Upper lobe of left lung (tissue), 6 donors: ENCODE data around the gene GABBR2. TPM values are rescaled to one million over a fixed set of nuclear protein-coding genes. Genes with fewer than 3 reads are reported as not detected.

ENCODE experiments used
- ATAC-seq, 2 donors: fragments of 200-7000 bp; cut with Tn5 transposase; one replicate each; pipeline ENCODE4 v1.9.1; 2022; ENCODE audit warnings: mild to moderate bottlenecking in 2 of 2, moderate library complexity in 2 of 2; ENCODE audit not compliant: low FRiP score in 2 of 2
- DNase-seq, 2 donors: peaks; one replicate each; pipeline ENCODE4 v3.0.0-alpha.2; 2019 to 2020
- H3K27ac ChIP-seq, 4 donors: fragments of 200-600 bp; sonication (generic); one replicate each; pipeline ENCODE4 v1.5.1; 2016 to 2019
- H3K27me3 ChIP-seq, 4 donors: fragments of 200-600 bp; sonication (generic); one replicate each; pipeline ENCODE4 v1.5.1; 2017 to 2019
- H3K36me3 ChIP-seq, 4 donors: fragments of 200-600 bp; sonication (generic); one replicate each; pipeline ENCODE4 v1.5.1; 2016 to 2019
- H3K4me1 ChIP-seq, 4 donors: fragments of 200-600 bp; sonication (generic); one replicate each; pipeline ENCODE4 v1.5.1; 2018 to 2019
- H3K4me3 ChIP-seq, 4 donors: fragments of 200-600 bp; sonication (generic); one replicate each; pipeline ENCODE4 v1.5.1; 2017 to 2019; ENCODE audit warnings: mild to moderate bottlenecking in 2 of 4, moderate library complexity in 1 of 4
- H3K9me3 ChIP-seq, 4 donors: fragments of 200-600 bp; sonication (generic); one replicate each; pipeline ENCODE4 v1.5.1; 2018 to 2019
- EP300 ChIP-seq, 4 donors: sonication (generic); formaldehyde crosslinking; IDR thresholded peaks; one replicate each; pipeline ENCODE4 v1.5.1; 2017; ENCODE audit warnings: antibody characterized with exemption in 4 of 4, control low read depth in 2 of 4
- POLR2A ChIP-seq, 4 donors: fragments of 450-650 bp; IDR thresholded peaks; one replicate each; pipeline ENCODE4 v1.5.1; 2016 to 2017; ENCODE audit warnings: antibody characterized with exemption in 4 of 4, mild to moderate bottlenecking in 2 of 4
- POLR2AphosphoS5 ChIP-seq, 2 donors: sonication (generic); formaldehyde crosslinking; IDR thresholded peaks; one replicate each; pipeline ENCODE4 v1.5.1; 2017; ENCODE audit warnings: antibody characterized with exemption in 2 of 2
- WGBS, 2 donors: methylation state at CpG; one replicate each; pipeline ENCODE4 v1.1.5; 2017 to 2018; 5-methylcytosine and 5-hydroxymethylcytosine counted together
- total RNA-seq, 6 donors: library from RNA; depleted of rRNA in 4 of 6; stranded (reverse); fragments of >200 nt in 4 of 6; gene quantifications; one replicate each; pipeline versions ENCODE4 v1.1.0 to v1.2.1, GENCODE V29; 2016 to 2021
- TF ChIP-seq, protein P1 (sequence below), 6 experiments: fragments of 450-650 bp in 4 of 6; fragments of 200-600 bp in 2 of 6; sonication (generic) in 2 of 6; IDR thresholded peaks; one replicate each; pipeline ENCODE4 v1.5.1; 2016 to 2019; ENCODE audit warnings: antibody characterized with exemption in 6 of 6
- donor health status: DM: no; HTN: no; CAD: no; lungs with moderate emphysema.
- donor health status: DM: no; HTN: yes; CAD: no; lungs with severe emphysema.

Gene GABBR2
- total RNA-seq, 6 donors from 2014 or later = 0.15 to 1.00 (median 0.81) TPM; not detected in 1

DNA sequence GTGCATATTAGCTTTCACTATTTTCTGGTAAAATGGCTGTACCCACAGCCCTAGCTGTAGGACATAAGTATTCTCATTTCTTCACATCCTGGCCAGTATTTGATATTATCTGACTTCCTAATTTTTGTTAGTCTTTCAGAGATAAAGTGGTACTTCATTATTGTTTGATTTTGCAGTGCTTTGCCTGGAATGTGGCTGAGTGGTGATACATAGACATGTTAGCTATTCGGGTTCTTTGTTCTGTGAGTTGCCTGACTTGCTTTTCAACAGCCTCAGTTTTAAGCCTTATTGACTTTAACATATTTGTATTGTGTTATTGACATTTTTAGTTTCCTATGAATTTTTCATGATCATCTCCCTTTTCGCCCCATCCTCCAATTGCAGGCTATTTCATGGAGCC, 161.1 kb downstream of the GABBR2 start:
- Histone ChIP-seq H3K27me3 (no peaks in the 10 kb centered on the region), H3K9me3 (no peaks in the 10 kb centered on the region), H3K36me3 (no peaks in the 10 kb centered on the region), H3K27ac (no peak overlapping the region), H3K4me1 (no peaks in the 10 kb centered on the region), H3K4me3 (no peak overlapping the region)
- no peak for TF ChIP-seq POLR2AphosphoS5 (IDR thresholded peaks at IDR 0.05)
- no peak for TF ChIP-seq EP300 (IDR thresholded peaks at IDR 0.05)
- no peak for TF ChIP-seq POLR2A (IDR thresholded peaks at IDR 0.05)
- TF ChIP-seq, protein P1, sequence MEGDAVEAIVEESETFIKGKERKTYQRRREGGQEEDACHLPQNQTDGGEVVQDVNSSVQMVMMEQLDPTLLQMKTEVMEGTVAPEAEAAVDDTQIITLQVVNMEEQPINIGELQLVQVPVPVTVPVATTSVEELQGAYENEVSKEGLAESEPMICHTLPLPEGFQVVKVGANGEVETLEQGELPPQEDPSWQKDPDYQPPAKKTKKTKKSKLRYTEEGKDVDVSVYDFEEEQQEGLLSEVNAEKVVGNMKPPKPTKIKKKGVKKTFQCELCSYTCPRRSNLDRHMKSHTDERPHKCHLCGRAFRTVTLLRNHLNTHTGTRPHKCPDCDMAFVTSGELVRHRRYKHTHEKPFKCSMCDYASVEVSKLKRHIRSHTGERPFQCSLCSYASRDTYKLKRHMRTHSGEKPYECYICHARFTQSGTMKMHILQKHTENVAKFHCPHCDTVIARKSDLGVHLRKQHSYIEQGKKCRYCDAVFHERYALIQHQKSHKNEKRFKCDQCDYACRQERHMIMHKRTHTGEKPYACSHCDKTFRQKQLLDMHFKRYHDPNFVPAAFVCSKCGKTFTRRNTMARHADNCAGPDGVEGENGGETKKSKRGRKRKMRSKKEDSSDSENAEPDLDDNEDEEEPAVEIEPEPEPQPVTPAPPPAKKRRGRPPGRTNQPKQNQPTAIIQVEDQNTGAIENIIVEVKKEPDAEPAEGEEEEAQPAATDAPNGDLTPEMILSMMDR (IDR thresholded peaks at IDR 0.05) = no peak
- DNase-seq (no peak), ATAC-seq (no peak)
- 51 to 67% methylated on average over 2 of the region's 2 CpGs for WGBS, 2 donors

DNA sequence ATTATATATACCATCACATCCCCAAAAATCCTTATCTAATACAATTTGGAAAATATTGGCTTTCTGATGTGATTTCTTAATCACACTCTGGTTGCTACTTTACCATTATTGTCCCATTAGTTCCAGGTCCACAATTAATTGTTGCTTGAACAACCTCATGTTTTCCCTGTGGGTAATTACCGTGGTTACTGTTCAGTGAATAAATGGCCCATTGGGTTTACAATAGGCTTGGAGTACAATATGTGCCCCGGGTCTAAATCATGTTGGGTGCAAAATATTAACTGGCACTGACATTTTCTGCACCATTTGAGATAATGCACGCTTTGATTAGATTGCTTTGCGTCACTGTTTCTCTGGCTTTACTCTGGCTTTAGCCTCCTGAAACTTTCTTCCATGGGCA, 163.7 kb downstream of the GABBR2 start:
- no peaks in the 10 kb centered on the region for H3K27me3 ChIP-seq
- no peaks in the 10 kb centered on the region for H3K4me1 ChIP-seq

DNA sequence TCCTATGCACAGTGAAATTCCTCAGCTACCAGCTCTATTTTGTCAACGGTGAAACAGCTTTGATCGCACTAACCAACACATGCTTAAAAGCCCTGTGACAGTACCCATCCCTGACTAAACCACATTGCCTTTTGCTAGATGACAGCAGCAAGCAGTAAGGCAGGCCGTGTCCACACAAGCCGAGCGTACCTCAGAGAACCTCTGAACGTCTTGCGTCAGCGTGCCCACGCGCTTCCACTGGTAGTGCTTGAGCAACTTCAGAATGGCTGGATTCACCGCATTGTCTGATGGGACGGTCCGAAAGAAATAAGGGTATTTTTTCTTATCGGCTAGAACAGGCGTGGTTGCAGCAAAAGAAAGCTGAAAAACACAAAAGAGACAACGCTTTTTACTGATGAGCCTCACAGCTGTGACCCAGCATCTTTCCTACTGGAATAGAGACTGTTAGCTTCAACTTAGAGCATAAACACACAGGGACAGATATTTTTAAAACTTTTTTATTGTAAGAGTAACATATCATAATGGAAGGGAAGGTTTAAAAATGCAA, 167.0 kb downstream of the GABBR2 start:
- no peak for TF ChIP-seq POLR2A (IDR thresholded peaks at IDR 0.05)
- TF ChIP-seq EP300 (IDR thresholded peaks at IDR 0.05) = no peak
- TF ChIP-seq, protein P1 (IDR thresholded peaks at IDR 0.05) = no peak
- TF ChIP-seq POLR2AphosphoS5 (IDR thresholded peaks at IDR 0.05) = no peak
- Histone ChIP-seq H3K27me3 (no peaks in the 10 kb centered on the region), H3K4me3 (no peak overlapping the region), H3K36me3 (no peaks in the 10 kb centered on the region), H3K4me1 (peaks cover 0 to 4% (median 0%) of the 10 kb centered on the region in 4 donors), H3K27ac (no peak overlapping the region), H3K9me3 (no peaks in the 10 kb centered on the region)
- DNase-seq (no peak), ATAC-seq (no peak)
- WGBS, 2 donors = 85 to 89% methylated on average over 16 of the region's 16 CpGs

More for the DNA sequence above, 163.7 kb downstream of the GABBR2 start:
- WGBS, 2 donors = 79 to 84% methylated on average over 4 of the region's 4 CpGs
- DNase-seq (no peak), ATAC-seq (no peak)
- TF ChIP-seq POLR2A (IDR thresholded peaks at IDR 0.05) (no peak), EP300 (IDR thresholded peaks at IDR 0.05) (no peak), POLR2AphosphoS5 (IDR thresholded peaks at IDR 0.05) (no peak)
- TF ChIP-seq, protein P1 (IDR thresholded peaks at IDR 0.05) = no peak
- Histone ChIP-seq H3K36me3 (no peaks in the 10 kb centered on the region), H3K4me3 (no peak overlapping the region), H3K9me3 (no peaks in the 10 kb centered on the region), H3K27ac (no peak overlapping the region)

DNA sequence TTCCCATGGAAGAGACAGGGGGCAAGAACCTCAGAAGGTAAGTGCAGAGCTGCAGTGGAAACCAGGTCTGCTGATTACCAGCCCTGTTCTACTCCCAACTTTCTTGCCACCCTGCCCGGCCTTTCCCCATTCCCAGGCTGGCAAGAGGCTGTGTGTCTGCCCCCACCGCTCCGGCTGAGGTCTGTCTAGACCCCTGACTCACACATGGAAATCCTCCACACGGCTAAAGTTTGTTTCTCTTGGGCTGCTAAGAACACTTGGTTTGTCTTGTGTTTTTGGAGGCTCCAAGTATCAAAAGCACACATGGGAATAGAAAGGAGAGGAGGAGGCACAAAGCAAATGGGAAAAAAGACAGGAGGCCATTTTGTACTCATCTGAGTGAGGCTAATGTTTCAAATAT, 168.3 kb downstream of the GABBR2 start:
- no peak for ATAC-seq
- H3K27me3 ChIP-seq = no peaks in the 10 kb centered on the region
- DNase-seq = no peak
- peaks cover 0 to 4% (median 0%) of the 10 kb centered on the region in 4 donors for H3K4me1 ChIP-seq
- H3K9me3 ChIP-seq = no peaks in the 10 kb centered on the region
- H3K27ac ChIP-seq = no peak overlapping the region
- no peak overlapping the region for H3K4me3 ChIP-seq
- H3K36me3 ChIP-seq = no peaks in the 10 kb centered on the region
- 97% methylated on average over 4 of the region's 4 CpGs for WGBS, 2 donors
- TF ChIP-seq POLR2A (IDR thresholded peaks at IDR 0.05) (no peak), EP300 (IDR thresholded peaks at IDR 0.05) (no peak), POLR2AphosphoS5 (IDR thresholded peaks at IDR 0.05) (no peak)
- TF ChIP-seq, protein P1 (IDR thresholded peaks at IDR 0.05) = no peak

DNA sequence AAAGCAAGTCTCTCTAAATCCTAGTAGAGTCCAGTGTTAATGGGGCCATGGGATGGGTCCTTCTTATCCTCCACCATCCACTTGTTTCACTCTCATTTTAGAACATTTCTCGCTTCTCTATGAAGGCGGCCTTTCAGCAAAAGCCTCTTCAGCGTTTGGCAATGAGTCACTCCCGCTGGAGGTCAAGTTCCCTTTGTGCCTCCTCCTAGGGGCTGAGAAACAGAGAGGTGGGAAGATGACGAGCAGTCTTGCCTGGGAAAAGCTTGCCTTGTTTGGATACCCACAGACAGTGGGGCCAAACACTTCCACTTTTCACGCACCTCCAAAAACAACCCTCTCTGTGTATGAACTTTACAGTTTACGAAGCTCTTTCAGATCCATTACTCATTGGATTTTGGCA, 168.8 kb downstream of the GABBR2 start:
- Histone ChIP-seq H3K4me1 (peaks cover 0 to 4% (median 0%) of the 10 kb centered on the region in 4 donors), H3K36me3 (no peaks in the 10 kb centered on the region), H3K4me3 (no peak overlapping the region), H3K27ac (no peak overlapping the region), H3K9me3 (no peaks in the 10 kb centered on the region), H3K27me3 (no peaks in the 10 kb centered on the region)
- ATAC-seq = no peak
- TF ChIP-seq POLR2A (IDR thresholded peaks at IDR 0.05) (no peak), POLR2AphosphoS5 (IDR thresholded peaks at IDR 0.05) (no peak), EP300 (IDR thresholded peaks at IDR 0.05) (no peak)
- TF ChIP-seq, protein P1 (IDR thresholded peaks at IDR 0.05) = no peak
- WGBS, 2 donors = 80 to 87% methylated on average over 7 of the region's 7 CpGs
- DNase-seq = no peak
